GM19452 (cell line): Measurements from ENCODE around the gene DSTN.

Experiments used
- ATAC-seq: cut with Tn5 transposase; IDR thresholded peaks from one replicate; pipeline ENCODE4 v1.9.1; 2021; ENCODE audit not compliant: unreplicated experiment

Gene DSTN

DNA sequence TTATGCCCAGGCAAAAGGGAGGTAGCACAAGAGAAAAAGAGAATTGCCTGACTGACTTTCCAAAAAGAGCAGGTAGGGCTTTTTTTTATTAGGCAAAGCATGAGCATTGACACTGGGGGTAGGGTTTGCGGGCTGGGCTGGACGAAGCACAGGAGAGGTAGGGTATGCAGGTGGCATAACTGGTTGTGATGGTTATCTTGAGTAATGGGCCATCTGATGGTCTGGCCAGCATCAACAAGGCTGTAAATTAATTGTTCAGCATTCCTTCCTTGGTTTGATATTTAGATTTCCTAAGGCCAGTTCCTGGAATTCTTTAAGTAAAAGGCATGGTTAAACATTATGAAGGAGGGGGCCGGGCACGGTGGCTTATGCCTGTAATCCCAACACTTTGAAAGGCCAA is 24.7 kb upstream of the DSTN start:
- ATAC-seq: no peak

DNA sequence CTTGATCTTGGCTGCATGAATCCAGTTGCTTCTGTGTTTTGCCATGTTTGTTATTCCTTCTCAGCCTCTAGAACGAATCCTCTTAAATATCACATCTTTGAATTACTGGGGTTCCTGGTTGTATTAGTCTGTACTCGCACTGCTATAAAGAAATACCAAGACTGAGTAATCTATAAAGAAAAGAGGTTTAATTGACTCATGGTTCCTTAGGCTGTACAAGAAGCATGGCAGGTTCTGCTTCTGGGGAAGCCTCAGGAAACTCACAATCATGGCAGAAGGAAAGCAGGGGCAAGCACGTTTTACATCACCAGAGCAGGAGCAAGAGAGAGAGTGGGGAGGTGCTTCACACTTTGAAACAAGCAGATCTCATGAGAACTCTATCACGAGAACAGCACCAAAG is 20.7 kb upstream of the DSTN start:
- no peak for ATAC-seq

DNA sequence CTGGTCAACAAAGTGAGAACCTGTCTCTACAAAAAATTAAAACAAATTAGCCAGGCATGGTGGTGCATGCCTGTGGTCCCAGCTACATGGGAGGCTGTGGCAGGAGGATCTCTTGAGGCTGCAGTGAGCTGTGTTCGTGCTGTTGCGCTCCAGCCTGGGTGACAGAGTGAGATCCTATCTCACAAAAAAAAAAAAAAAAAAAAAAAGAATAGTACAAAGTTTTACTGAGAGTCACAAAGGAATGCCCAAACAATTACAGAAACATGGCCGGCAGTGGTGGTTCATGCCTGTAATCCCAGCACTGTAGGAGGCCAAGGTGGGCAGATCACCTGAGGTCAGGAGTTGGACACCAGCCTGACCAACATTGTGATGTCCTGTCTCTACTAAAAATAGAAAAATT is 14.8 kb upstream of the DSTN start:
- ATAC-seq: no peak

DNA sequence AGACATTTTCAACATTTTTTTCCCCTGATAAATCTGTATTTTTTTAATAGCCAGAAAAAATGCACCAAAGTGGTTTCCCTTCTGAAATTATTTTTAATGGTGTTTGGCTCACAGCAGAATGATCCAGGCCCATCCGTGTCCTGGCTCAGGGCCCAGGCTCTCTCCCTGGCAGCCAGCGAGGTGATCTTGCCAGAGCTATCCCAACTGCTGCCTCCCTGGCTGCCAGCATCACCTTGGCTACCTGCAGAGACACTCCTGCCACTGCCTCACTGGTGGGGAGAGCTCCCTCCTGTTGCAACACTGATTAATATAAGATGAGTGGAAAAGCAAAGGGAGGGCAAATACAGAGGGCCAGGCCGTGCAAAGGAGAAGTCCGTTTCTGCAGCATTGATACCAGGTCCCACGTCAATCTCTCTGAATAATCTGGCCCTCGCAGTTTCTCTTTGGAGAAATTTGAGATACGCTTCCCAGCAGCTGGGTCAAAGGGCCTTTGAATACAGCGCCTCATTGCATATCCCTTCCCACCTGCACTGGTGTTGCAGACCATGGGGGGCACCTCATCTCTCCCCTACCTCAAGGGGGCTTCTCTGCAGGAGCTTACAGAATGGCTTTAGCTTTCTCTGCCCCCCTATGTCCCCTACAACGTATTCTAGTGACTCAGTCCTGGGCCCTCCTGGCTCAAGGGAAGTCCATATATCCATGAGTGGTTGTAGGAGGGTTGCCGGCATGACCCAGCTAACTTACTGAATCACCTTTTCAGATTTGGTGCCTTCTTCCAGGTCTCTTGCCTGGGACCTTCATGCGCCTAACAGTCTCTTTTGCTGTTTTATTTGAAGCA is 12.8 kb upstream of the DSTN start:
- ATAC-seq: no peak

DNA sequence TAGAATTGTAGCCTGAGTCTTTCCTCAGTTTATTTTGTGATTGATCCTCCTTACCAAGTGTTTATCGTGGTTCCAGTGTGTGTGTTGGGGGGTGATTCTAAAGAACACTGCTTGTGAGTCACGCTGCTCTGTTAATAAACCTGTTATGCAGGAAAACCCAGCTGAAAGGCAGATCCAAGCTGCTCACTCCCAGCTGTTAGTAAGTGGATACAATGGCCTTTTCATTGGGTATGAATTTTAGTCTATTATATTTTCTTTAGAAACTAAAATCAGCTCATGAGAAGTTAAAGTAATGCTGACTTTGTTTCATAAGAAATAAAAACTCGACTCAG is 12.2 kb upstream of the DSTN start:
- no peak for ATAC-seq

DNA sequence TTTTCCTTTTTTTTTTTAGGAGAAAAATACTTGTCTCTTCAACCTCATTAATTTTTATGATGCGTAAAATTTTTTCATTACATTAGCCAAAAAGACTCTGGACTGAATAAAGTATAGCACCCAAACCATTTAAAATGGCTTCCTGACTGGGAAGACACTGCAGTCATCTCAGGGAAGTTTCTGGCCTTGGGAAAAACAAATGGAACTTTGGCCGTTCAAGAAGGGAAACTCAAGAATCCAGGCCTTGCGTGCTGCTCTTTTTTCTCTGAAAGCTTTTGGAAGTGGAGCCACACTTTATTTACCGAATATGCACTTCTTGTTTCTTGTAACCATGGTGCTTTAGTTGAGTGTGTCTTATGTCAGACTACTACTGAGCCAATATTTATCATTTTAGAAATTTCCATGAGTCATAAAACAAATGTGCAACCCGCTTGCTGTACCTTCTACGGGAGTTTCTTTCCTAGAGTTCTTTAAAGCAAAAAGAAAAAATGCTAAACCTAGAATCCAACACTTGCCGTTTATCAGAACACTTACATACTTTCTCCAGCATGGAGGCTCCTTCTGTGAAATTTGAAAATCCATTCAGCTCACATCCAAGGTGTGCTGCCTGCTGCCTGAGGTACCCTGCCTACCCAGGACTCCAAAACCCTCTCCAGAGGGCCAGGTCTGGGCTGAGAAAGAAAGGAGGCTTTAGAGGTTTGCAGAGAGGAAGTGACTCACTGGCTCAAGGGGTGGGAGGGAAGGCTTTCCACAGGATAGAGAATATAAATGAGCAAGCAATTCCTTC is 11.5 kb upstream of the DSTN start:
- ATAC-seq: no peak

DNA sequence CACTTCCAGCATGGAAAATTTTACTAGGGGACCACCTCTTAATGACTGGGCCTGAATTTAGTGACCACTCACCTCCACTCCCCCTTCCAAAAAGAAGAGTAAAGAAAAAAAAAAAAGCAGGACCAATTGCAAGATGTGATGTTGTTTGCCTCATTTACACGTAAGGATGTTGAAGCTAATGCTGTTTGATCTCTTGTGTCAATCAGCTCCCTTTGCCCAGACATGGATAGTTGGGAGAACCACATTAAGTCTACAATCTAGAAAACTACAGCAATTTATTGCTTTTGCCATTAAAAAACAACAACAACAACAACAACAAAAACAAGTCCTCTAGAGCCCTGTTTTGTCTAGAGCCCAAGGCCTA is 11.0 kb upstream of the DSTN start:
- no peak for ATAC-seq

DNA sequence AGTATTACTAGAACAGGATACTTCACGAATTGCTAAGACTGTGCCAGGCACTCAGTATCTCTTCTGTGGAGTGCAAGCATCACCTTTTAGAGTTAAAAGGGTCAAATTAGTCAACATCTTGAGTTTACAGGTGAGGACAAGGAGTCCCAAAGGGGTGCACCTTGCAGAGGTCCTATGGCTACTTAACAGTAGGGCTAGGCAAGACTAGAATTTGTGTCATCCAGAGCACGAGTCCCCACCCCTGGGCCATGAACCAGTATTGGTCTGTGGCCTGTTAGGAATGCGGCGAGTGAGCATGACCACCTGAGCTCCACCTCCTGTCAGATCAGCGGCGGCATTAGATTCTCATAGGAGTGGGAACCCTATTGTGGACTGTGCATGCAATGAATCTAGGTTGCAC is 10.5 kb upstream of the DSTN start:
- no peak for ATAC-seq

DNA sequence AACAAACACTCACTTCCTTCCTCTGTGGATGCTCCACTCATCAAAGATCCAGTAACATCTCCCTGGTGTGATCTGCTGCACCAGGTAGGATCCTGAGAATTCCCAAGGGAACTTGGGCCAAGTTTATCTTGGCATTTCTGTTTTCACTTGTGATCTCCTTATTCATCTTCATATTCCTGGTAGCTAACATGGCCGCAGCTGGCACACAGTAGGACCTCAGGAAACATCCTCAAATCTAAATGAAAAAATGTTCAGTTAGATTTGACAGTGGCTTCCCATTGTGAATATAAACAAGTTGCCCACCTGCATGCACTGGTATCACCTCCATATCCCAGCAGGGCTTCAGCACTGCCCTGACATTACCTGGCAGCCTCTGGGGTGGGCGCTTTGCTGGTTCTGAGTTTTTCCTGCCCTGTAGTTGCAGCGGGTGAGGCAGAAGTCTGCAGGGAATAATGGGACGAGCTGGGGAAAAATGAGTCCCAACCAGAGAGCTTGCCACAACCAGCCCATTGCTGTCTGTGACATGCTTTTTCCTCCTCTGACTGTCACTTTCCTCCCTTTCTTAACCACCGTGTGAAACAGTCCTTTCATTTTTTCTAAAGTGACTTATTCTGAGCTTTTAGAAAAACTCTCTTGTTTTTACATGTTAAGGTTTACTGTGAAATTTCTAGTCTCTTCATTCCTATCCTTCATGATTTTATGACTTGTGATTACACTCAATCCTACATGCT is 9.4 kb upstream of the DSTN start:
- no peak for ATAC-seq

DNA sequence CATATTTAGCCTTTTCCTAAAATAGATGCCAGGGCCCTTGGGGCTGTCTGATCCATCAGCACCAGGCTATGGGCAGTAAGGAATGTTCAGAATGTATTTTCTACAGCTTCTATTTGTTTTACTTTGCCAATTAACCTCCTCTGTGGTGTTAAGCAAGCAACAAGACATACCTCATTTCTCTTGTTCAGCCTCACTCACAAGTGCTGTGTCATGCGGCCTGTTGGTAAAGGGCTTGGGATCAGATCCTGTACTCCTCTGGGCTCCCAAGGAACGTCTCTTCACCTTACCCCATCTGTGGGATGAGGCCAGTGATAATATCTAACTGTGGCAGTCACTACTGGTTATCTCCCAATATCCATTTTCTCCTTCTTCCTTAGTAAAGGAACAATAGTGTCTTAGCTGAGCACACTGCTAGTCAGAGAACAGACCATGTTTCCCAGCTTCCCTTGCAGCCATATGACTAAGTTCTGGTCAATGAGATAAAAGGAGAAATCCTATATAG is 7.0 kb upstream of the DSTN start:
- ATAC-seq: no peak

DNA sequence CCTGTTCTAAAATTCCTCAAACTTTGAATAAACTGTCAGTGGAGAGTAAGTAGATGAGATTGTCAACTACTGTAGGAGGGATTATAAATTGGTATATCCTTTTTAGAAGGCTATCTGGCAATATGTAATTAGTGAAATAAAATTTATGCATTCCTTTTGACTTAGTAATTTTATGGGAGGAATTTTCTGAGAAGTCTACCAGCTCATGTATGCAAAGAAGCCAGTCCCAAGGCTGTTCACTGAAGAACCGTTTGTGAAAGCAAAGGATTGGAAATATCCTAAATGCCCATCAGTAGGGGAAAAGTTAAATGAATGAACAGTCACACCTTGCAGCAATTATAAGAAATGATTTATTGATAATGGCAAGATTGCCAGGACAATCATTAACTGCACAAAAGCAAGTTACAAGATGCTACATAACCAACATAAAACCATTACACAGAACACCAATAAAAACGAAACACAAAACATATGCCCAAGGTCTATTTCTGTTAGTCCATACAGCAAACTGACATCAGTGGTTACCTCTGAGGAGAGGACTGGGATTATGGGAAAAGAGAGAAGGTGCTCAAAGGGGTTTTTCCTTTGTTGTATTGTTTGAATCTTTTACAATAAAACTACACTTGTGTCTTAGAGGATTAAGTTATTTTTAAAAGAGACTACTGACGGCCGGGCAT is 4.6 kb upstream of the DSTN start:
- ATAC-seq: no peak

DNA sequence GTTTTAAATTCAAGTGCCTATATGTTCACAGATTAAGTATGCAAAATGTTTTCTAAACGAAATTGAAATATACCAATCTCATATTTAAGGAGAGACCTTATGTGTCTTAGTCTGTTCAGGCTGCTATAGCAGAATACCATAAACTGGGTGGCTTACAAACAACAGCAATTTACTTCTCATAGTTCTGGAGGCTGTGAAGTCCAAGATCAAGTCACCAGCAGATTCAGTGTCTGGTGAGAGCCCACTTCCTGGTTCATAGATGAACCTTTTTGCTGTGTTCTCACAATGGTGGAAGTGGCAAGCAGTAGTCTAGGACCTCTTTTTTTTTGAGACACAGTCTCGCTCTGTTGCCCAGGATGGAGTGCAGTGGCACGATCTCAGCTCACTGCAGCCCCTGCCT is 3.5 kb upstream of the DSTN start:
- ATAC-seq: no peak

DNA sequence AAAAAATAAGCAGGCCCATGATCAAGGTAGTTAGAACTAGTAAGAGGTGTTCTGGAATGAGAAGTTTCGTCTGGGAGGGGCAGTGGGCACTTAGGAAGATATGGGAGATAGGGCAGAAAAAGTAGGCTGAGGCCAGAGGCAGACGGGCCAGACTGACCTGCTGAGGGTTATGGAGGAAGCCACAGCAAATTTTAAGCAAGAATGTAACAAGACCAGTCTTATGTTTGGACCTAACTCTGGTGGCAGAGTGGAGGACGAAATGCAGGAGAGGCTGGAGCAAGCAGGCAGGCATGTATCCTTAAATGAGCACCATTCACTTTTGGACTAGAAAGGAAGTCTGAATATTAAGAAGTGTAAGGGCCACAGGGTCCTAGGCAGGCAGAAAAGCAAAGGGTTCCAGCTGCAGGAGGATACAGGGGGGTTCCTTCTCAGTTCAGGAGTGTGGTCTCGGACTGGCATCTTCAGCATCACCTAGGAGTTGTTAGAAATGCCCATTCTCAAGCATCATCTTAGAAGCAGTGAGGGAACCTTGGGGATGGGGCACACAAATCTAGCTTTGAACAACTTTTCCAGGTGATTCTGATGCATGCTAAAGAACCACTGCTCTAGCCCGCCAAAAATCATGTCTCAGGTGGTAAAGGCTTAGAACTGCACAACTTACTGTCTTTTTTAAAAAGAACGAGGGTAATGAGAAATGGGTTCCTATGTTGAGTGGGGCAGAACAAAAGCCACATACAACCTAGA is 1.7 kb upstream of the DSTN start:
- ATAC-seq: no peak

DNA sequence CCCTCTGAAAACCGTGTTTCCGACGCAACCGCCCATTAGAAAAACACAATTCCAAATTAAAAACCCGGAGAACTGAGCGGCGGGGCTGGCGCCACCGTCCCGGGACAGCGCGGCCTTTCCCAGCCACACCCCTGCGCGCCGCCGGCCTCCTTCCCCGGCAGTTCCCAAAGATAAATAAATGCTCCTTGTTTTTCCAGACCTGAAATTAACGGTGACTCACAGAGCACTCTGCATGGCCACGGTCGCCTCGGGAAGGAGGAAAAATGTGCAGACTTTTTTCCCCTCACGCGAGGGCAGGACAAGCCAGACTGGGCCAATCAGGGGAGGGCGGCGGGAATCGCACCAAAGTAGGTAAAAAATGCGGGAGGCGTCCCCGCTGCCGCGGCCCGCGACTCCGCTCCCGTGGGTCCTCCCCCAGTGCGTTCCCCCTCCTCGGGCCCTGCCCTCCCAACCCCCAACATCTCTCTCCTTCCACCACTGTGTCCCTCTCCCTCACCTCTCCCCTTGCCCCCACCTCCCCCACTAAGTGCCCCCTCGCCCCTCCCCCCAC is 828 bp upstream of the DSTN start:
- no peak for ATAC-seq

DNA sequence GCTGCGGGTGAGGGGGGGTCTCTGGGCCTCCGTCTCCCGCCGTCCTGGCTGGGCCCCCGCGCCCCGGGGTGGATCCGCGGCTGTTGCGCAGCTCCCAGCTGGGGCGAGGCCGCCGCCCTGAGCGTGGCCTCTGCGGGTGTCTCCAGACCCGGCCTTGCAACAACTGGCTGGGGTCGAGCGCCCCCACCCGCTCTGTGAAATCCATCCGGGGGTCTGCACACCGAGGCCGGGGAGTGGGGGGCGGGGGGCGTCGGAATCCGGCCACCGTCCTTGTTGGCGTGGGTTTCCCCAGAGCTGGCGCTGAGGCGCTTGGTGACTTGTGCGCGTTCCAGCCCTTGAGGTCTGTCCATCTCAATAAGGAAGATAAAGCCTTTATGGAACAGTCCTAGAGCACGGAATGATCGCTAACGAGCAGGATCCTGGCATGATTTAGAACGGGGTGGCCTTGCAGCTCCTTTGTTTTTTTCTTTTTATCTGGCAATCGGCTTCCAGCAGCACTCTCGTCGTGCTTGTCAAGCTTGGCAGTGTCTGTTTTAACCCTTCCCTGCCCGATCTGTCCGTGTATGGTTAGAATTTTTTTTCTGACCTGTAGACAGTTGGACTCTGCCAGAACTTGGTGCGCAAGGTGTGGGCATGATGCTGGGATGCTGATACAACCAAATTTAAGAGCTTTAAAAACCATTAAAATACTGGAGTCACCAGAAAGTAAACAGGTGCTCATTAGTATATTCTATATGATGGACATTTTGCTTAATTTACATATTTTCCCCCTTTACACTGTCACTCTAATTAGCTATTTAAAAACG is 675 bp downstream of the DSTN start:
- peak; percentile 34 for ATAC-seq

DNA sequence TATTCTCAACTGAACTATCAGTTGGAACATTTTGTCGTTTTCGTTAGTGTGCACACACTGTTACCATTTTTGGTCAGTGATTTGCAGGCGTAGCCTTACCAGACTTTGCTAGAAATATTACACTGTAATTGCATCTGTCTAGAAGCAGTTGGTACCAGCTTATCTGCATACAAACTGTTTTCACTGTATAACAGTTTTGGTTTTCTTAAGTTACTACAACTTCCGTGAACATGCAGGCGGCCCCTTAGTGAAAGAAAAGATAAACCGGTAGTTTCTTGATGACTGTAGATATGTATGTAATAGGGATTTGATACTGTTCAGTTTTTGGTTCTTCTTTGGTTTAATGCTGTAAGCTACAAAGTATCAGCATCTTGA is 1.3 kb downstream of the DSTN start:
- ATAC-seq: no peak

DNA sequence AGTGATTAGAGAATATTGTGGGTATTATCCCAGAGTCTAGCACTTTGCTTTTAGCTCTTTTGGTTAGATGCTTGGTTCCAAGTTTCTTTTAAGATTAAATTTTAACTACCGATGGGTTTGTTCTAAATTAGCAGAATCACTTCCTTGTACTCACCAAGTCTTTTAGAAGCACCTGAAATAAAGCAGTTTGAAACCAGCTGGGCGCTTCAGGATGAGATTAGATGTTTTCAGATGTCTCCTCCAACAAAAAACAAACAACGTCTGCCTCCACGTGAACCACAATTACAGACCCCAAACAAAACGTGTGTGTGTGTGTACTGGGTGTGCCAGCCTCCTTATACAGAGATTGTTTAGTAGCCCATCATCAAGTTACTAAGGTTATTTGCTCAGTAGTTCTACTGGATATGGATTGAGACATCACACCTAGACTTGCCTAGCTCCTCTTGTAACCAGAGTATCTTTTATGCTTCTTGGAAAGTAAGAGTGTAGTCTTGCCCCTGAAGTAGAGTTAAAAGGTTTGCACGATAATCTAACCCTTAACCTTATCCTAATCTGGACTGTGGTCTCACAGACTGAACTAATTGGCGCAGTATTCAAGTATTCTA is 2.3 kb downstream of the DSTN start:
- no peak for ATAC-seq

DNA sequence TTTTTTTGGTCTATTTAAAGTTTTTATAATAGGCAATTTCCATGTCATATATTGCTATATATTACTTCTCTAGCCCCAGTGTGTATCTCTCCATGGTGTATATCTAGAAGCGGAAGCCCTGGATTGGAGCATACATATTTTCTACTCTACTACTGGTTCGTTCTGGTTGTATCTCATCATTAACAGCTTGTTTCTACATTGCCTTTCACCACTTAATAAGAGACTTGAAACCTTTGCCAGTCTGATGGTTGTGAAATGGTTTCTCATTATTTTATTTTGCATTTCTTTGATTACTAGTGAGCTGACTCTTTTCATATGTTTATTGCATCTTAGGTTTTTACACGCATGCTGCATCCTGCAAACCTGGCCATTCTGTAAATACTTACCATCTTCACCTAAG is 3.6 kb downstream of the DSTN start:
- ATAC-seq: no peak

DNA sequence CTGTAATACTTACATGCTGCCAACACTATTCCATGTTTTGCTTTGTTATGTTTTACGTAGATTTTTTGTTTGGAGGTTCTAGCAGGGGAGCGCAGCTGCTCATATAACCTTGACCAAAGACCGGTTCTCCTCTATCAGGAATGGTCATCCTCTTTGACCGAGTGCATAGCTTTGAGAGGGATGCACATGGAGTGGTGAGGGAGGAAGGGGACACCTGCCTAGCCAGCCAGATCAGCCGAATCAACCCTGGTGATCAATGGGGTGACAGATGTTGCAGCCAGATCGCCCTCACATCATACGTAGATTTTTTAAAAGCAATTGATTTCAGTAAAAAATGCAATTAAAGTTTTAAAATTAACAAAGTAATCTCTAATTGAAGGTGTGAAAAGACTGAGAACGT is 6.3 kb downstream of the DSTN start:
- no peak for ATAC-seq
